Prostate gland (tissue), 2 donors: ENCODE measurements around the gene RNPEPL1. TPM values are rescaled to one million over a fixed set of nuclear protein-coding genes. Genes with fewer than 3 reads are reported as not detected.

Experiments
- DNase-seq: peaks from one replicate; pipeline ENCODE4 v3.0.0-alpha.2; 2019; ENCODE audit warnings: low spot score
- H3K27ac ChIP-seq, 2 donors: fragments of 200-600 bp; sonication (generic); 2 replicates each; pipeline ENCODE4 v1.5.1; 2017 to 2019
- H3K27me3 ChIP-seq: fragments of 200-600 bp; sonication (generic); replicated peaks from 2 replicates; pipeline ENCODE4 v1.5.1; 2019; ENCODE audit not compliant: insufficient read depth
- H3K36me3 ChIP-seq, 2 donors: fragments of 200-600 bp; sonication (generic); 1 replicate in 1 of 2; 2 replicates in 1 of 2; pipeline versions ENCODE4 v1.5.1 to v1.8.1; 2017 to 2019
- H3K4me1 ChIP-seq: fragments of 200-600 bp; sonication (generic); replicated peaks from 2 replicates; pipeline ENCODE4 v1.5.1; 2019
- H3K4me3 ChIP-seq, 2 donors: fragments of 200-600 bp; sonication (generic); 2 replicates each; pipeline ENCODE4 v1.5.1; 2017 to 2019
- H3K9me3 ChIP-seq: fragments of 200-600 bp; sonication (generic); 2 replicates; pipeline ENCODE4 v1.5.1; 2017
- CTCF ChIP-seq, 4 experiments: fragments of 200-600 bp in 2 of 4; fragments of 450-650 bp in 2 of 4; sonication (generic) in 2 of 4; IDR thresholded peaks; 1 replicate in 3 of 4; 2 replicates in 1 of 4; pipeline ENCODE4 v1.5.1; 2016 to 2019; ENCODE audit warnings: antibody characterized with exemption in 4 of 4, mild to moderate bottlenecking in 2 of 4, moderate library complexity in 2 of 4
- POLR2A ChIP-seq: fragments of 450-650 bp; IDR thresholded peaks from one replicate; pipeline ENCODE4 v1.6.1; 2016; ENCODE audit warnings: antibody characterized with exemption, mild to moderate bottlenecking
- POLR2AphosphoS5 ChIP-seq: sonication (generic); formaldehyde crosslinking; IDR thresholded peaks from one replicate; pipeline ENCODE4 v1.6.1; 2017; ENCODE audit warnings: antibody characterized with exemption
- WGBS: methylation state at CpG from one replicate; pipeline ENCODE4 v1.1.5; 2018; 5-methylcytosine and 5-hydroxymethylcytosine counted together
- intact Hi-C: fragments of 100-400 bp; cut with DNase I; formaldehyde crosslinking; loops from one replicate; pipeline ENCODE4 v1.14.2; 2022
- total RNA-seq, 2 donors: library from RNA; depleted of rRNA; stranded (reverse); fragments of >200 nt; gene quantifications; one replicate each; pipeline ENCODE4 v1.1.0, GENCODE V29; 2016

The RNPEPL1 gene
- total RNA-seq, 2 donors from 2014 or later, result 36.9 to 94.7 TPM

DNA sequence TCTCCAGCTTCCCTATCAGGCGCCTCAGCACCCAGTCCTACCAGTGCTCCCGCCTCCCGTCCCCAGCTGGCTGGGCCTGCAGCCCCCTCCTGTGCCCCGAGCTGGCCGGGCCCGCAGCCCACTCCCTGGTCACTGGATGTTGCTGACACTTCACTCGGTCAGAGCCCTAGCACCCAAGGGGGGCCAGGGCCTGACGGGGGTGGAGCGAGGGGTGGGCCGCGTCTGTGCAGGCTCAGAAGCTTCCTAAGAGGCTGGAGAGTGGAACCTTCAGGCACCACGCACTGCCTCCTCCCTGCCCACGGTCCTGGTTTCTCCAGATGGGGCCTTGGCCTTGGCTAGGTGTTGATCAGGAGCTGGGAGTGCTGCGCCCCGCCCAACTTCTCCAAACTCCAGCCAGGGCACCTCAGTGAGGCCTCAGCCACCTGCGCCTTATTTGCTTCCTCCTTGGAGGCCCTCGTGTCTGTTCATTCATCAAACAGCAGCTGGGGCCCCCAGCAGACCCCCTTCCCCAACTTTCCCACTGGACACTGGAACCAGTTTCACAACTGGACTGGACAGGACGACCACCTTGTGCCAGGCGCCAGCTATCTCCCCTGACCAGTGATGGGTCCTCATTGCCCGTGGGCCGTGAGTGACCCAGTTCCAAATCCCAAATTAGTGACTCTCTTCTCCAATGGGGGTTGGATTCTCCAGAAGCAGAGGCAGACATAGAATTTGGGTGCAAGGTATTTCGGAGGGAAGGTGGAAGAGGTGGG, 35.0 kb downstream of the RNPEPL1 start:
- H3K27me3 ChIP-seq, result no peaks in the 10 kb centered on the region
- no peak for TF ChIP-seq CTCF (IDR thresholded peaks at IDR 0.05)
- no peak for TF ChIP-seq POLR2A
- no peak for TF ChIP-seq POLR2AphosphoS5
- no peak for DNase-seq
- no peaks in the 10 kb centered on the region for H3K4me1 ChIP-seq
- H3K9me3 ChIP-seq, result no peaks in the 10 kb centered on the region
- H3K36me3 ChIP-seq, result no peaks in the 10 kb centered on the region
- no peak overlapping the region for H3K27ac ChIP-seq
- H3K4me3 ChIP-seq, result no peak overlapping the region
- intact Hi-C loops, result no loop called here
- WGBS, result 84% methylated on average over 15 of the region's 22 CpGs

- 90% methylated on average over 10 of the region's 10 CpGs for WGBS
- intact Hi-C loops, result no loop called here
- DNase-seq, result no peak
Measured at GRCh38 chr2:240603846-240604245, 35.6 kb downstream of the RNPEPL1 start.

GRCh38 chr2:240604291-240604938, 36.1 kb downstream of the RNPEPL1 start:
- H3K4me1 ChIP-seq, result no peaks in the 10 kb centered on the region
- no peaks in the 10 kb centered on the region for H3K36me3 ChIP-seq
- DNase-seq, result no peak
- H3K27ac ChIP-seq, result no peak overlapping the region
- no peak overlapping the region for H3K4me3 ChIP-seq
- TF ChIP-seq CTCF (IDR thresholded peaks at IDR 0.05) (peak in 2 of 4 experiments; percentile 27 to 29), POLR2AphosphoS5 (no peak), POLR2A (no peak)
- 43% methylated on average over 11 of the region's 11 CpGs for WGBS
- no peaks in the 10 kb centered on the region for H3K27me3 ChIP-seq
- no peaks in the 10 kb centered on the region for H3K9me3 ChIP-seq
- intact Hi-C loops, result no loop called here

More at GRCh38 chr2:240603846-240604245, 35.6 kb downstream of the RNPEPL1 start:
- Histone ChIP-seq H3K4me1 (no peaks in the 10 kb centered on the region), H3K4me3 (no peak overlapping the region), H3K27ac (no peak overlapping the region), H3K36me3 (no peaks in the 10 kb centered on the region), H3K9me3 (no peaks in the 10 kb centered on the region), H3K27me3 (no peaks in the 10 kb centered on the region)
- no peak for TF ChIP-seq POLR2A
- TF ChIP-seq POLR2AphosphoS5, result no peak
- no peak for TF ChIP-seq CTCF (IDR thresholded peaks at IDR 0.05)

DNA sequence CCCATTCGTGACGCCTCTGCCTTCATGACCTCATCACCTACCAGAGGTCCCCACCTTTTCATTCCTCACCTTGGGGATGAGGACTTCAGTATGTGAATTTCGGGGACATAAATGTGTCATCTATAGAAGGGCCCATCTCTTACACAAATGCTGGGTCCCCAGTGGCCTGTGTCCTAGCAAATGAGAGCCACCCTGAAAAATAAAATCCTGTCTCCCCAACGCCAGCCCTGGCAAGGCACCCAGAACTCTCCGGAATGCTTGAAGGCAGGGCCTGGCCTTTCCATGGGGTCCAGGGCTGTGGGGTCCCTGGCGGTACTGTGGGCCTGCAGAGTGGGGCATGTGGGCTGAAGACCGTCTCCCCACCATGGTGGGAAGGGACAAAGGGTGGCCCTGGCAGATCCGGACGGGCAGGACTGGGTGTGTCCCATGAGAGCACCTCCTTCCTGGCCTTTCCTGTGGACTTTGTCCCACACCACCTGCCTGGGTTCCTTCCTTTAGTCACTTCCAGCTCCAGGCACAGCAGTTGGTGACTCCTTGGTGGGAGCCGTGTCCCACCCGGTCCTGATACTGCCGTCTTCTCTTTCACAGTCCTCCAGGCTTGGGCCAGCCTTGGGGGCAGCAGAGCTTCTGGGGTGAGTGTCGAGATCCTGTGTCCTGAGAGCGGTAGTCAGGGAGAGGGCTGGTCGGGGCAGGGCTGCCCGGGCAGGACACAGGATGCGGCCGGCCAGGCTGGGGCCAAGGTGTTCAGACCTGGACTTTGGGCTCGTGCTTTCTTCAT, 36.8 kb downstream of the RNPEPL1 start:
- H3K27me3 ChIP-seq, result no peaks in the 10 kb centered on the region
- no peak for DNase-seq
- intact Hi-C loops, result no loop called here
- no peak overlapping the region for H3K27ac ChIP-seq
- 91% methylated on average over 17 of the region's 19 CpGs for WGBS
- no peak for TF ChIP-seq POLR2A
- TF ChIP-seq CTCF (IDR thresholded peaks at IDR 0.05), result no peak
- TF ChIP-seq POLR2AphosphoS5, result no peak
- no peaks in the 10 kb centered on the region for H3K4me1 ChIP-seq
- no peak overlapping the region for H3K4me3 ChIP-seq
- H3K36me3 ChIP-seq, result no peaks in the 10 kb centered on the region
- H3K9me3 ChIP-seq, result no peaks in the 10 kb centered on the region
